AG04449 (cell line): ENCODE measurements around the gene RADIL.

Experiments used
- CTCF ChIA-PET: fragments of 350-600 bp; formaldehyde crosslinking; extraction: SDS; loops from one replicate; lab custom pipeline; 2021; ENCODE audit warnings: antibody characterized with exemption; lab: Yijun Ruan, JAX
- POLR2A ChIA-PET: fragments of 400-600, 350-600 bp; formaldehyde crosslinking; extraction: SDS; loops from one replicate; lab custom pipeline; 2020; ENCODE audit warnings: antibody characterized with exemption, inconsistent platforms; lab: Yijun Ruan, JAX
- DNase-seq: peaks from one replicate; pipeline ENCODE4 v3.0.0-alpha.2; 2010; ENCODE audit warnings: low read depth, low spot score
- H3K4me3 ChIP-seq: 2 replicates; pipeline ENCODE4 v1.5.1; 2011; ENCODE audit warnings: low read depth, mild to moderate bottlenecking, control low read depth, low read length
- CTCF ChIP-seq: IDR thresholded peaks from one replicate; pipeline ENCODE4 v1.5.1; 2011; ENCODE audit warnings: mild to moderate bottlenecking, moderate library complexity, low read length, control low read depth, inconsistent platforms; ENCODE audit not compliant: insufficient read depth; ENCODE audit errors: missing control alignments

The RADIL gene

GRCh38 chr7:4815121-4815520 is 68.4 kb downstream of the RADIL start:
- CTCF ChIA-PET: no interaction called here
- no peak for DNase-seq
- TF ChIP-seq CTCF: no peak
- POLR2A ChIA-PET: no interaction called here
- no peak overlapping the region for H3K4me3 ChIP-seq

GRCh38 chr7:4814433-4814832 is 69.1 kb downstream of the RADIL start:
- no peak for TF ChIP-seq CTCF
- ChIA-PET CTCF (no interaction called here), POLR2A (no interaction called here)

GRCh38 chr7:4809666-4810065 is 73.8 kb downstream of the RADIL start:
- ChIA-PET POLR2A (no interaction called here), CTCF (interaction anchor here (0.9 to 1.8 kb wide), 2 partner anchors 10 to 18 kb away, joined by 3 to 5 read pairs; no protein-coding TSS in a partner anchor)
- no peak for TF ChIP-seq CTCF
- no peak for DNase-seq
- H3K4me3 ChIP-seq: no peak overlapping the region

More at GRCh38 chr7:4814433-4814832, 69.1 kb downstream of the RADIL start:
- H3K4me3 ChIP-seq: no peak overlapping the region
- no peak for DNase-seq

- DNase-seq: no peak
- POLR2A ChIA-PET: no interaction called here
- no peak for TF ChIP-seq CTCF
- H3K4me3 ChIP-seq: no peak overlapping the region
- CTCF ChIA-PET: interaction anchor here (0.9 to 1.8 kb wide), 2 partner anchors 10 to 17 kb away, joined by 3 to 5 read pairs; no protein-coding TSS in a partner anchor
These were observed 74.4 kb downstream of the RADIL start for GRCh38 chr7:4809091-4809591.

GRCh38 chr7:4808565-4808964 is 75.0 kb downstream of the RADIL start:
- ChIA-PET CTCF (interaction anchor here (0.8 to 1.8 kb wide), 3 partner anchors 9 to 16 kb away, joined by 3 to 5 read pairs (median 5); no protein-coding TSS in a partner anchor), POLR2A (no interaction called here)
- H3K4me3 ChIP-seq: no peak overlapping the region
- TF ChIP-seq CTCF: no peak
- DNase-seq: no peak

- no peak for TF ChIP-seq CTCF
- CTCF ChIA-PET: interaction anchor here (0.8 to 1.8 kb wide), 3 partner anchors 9 to 16 kb away, joined by 3 to 5 read pairs (median 5); no protein-coding TSS in a partner anchor
- DNase-seq: no peak
- H3K4me3 ChIP-seq: no peak overlapping the region
- POLR2A ChIA-PET: no interaction called here
These were observed 75.5 kb downstream of the RADIL start for GRCh38 chr7:4808026-4808425.
